ENCODE measurements around the gene CBX2. TPM values are rescaled to one million over a fixed set of nuclear protein-coding genes. Genes with fewer than 3 reads are reported as not detected.

CBX2 gene
- total and polyA plus RNA-seq, 2 experiments from 2014 or later: 0.11 to 0.13 TPM

GRCh38 chr17:79795795-79796443, 18.0 kb downstream of the CBX2 start:
- no peaks in the 10 kb centered on the region for H4K20me1 ChIP-seq (ENCODE audit: insufficient read depth)
- H3K9me3 ChIP-seq (ENCODE audit: low read depth): no peaks in the 10 kb centered on the region
- H3K4me2 ChIP-seq (ENCODE audit: unreplicated experiment): peak overlapping the region; percentile 77
- H3F3A ChIP-seq (ENCODE audit: insufficient read depth): 0 out of 2 replicates have a peak, but pooled peaks cover 4% of the 10 kb centered on the region
- no peak overlapping the region for H2AFZ ChIP-seq
- 64 to 72% methylated on average over 8 of the region's 8 CpGs for WGBS, 2 experiments (ENCODE audit: low coverage in 1 of 2, low lambda C conversion rate in 2 of 2, missing lambda C conversion rate in 2 of 2)
- H3K9ac ChIP-seq: peak overlapping the region; percentile 85
- H3K36me3 ChIP-seq (ENCODE audit: low read depth): no peaks in the 10 kb centered on the region
- peak overlapping the region; percentile 77 for H3K4me3 ChIP-seq
- peaks cover 45% of the 10 kb centered on the region for H3K27me3 ChIP-seq (replicated peaks; ENCODE audit: insufficient read depth)
- H3K79me2 ChIP-seq (ENCODE audit: insufficient read depth): peaks cover 7% of the 10 kb centered on the region; the same call in 1 of the 2 replicates
- H3K4me1 ChIP-seq (ENCODE audit: insufficient read depth): 0 out of 2 replicates have a peak, but pooled peaks cover 6% of the 10 kb centered on the region
- H3K9me2 ChIP-seq (ENCODE audit: insufficient read depth): no peaks in the 10 kb centered on the region
- no peak overlapping the region for H3K27ac ChIP-seq
- DNase-seq: no peak
- in situ Hi-C loops (cut with MboI): no loop called here
- no peak for TF ChIP-seq EZH2 (IDR thresholded peaks at IDR 0.05; ENCODE audit: insufficient read depth, poor library complexity, severe bottlenecking)

DNA sequence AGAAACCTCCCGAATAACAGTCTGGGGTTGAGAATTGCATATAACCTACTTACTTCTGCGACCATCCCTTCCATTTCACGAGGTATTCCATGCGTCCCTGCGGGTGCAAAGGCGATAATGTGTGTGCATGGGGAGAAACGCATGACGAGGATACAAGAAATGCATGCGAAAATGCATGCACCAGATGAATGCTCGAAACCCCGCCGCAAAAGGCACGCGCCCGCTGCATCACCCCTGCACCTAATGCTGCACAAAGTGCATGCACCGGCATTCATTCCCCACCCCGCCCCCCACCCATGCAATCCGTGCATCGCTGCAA, 18.5 kb downstream of the CBX2 start:
- TF ChIP-seq EZH2 (IDR thresholded peaks at IDR 0.05; ENCODE audit: insufficient read depth, poor library complexity, severe bottlenecking): no peak
- TF ChIP-seq EZH2phosphoT487 (IDR thresholded peaks at IDR 0.05; ENCODE audit: insufficient read depth, low read depth): no peak
- H2AFZ ChIP-seq: peak overlapping the region; percentile 62
- 0 out of 2 replicates have a peak, but pooled peaks cover 6% of the 10 kb centered on the region for H3K4me1 ChIP-seq (ENCODE audit: insufficient read depth)
- H3K9me2 ChIP-seq (ENCODE audit: insufficient read depth): no peaks in the 10 kb centered on the region
- peak overlapping the region; percentile 77 for H3K4me2 ChIP-seq (ENCODE audit: unreplicated experiment)
- no peaks in the 10 kb centered on the region for H3K36me3 ChIP-seq (ENCODE audit: low read depth)
- H3K79me2 ChIP-seq (ENCODE audit: insufficient read depth): peaks cover 7% of the 10 kb centered on the region; the same call in 1 of the 2 replicates
- H3K9me3 ChIP-seq (ENCODE audit: low read depth): no peaks in the 10 kb centered on the region
- H4K20me1 ChIP-seq (ENCODE audit: insufficient read depth): no peaks in the 10 kb centered on the region
- peak overlapping the region; percentile 85 for H3K9ac ChIP-seq
- in situ Hi-C loops (cut with MboI): no loop called here
- peak overlapping the region; percentile 77 for H3K4me3 ChIP-seq
- H3K27me3 ChIP-seq (replicated peaks; ENCODE audit: insufficient read depth): peaks cover 45% of the 10 kb centered on the region
- H3F3A ChIP-seq (ENCODE audit: insufficient read depth): 0 out of 2 replicates have a peak, but pooled peaks cover 4% of the 10 kb centered on the region
- DNase-seq: no peak
- WGBS, 2 experiments (ENCODE audit: low coverage in 1 of 2, low lambda C conversion rate in 2 of 2, missing lambda C conversion rate in 2 of 2): 1 to 2% methylated on average over 17 to 19 of the region's 19 CpGs
- no peak overlapping the region for H3K27ac ChIP-seq

DNA sequence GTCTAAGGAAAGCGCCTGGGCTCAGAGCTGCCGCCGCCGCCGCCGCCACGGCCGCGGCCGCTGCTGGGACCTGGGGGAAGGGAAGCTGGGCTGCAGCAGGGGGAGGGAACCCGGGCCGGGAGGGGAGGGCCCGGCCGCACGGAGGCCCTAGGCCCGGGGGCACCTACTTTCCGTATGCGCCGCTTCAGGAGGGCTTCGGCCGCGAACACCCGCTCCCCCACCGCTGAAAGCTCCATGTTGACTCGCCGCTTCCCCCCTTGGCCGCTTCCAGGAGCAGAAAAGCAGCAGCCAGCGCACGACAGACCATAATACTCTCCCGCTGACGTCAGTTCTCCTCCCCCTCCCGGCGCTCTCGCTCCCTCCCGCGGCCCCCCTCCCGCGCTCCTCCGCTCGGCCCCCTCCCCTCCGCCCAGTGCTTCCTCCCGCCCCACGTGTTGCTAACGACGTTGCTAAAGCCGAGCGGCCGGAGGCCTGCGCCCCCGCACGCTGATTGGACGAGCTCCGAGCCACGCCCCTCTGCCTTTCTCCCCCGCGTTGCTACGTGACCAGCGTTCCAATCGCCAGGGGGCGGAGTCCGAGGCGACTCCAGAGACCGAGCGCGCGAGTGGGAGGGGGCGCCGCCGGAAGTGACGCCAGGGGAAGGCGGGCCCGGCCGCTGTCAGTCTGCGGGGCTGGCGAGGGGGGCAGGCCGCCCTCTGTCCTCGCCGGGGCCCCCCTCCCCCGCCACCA, 19.0 kb downstream of the CBX2 start, which contains the start of gene CBX8:
Gene CBX8 (minus strand): TSS at position 315 of the 729 bp plus-strand sequence. CDS start 79 bp downstream, at position 236.
- WGBS, 2 experiments (ENCODE audit: low coverage in 1 of 2, low lambda C conversion rate in 2 of 2, missing lambda C conversion rate in 2 of 2): 2 to 9% methylated on average over 6 to 74 of the region's 79 CpGs

DNA sequence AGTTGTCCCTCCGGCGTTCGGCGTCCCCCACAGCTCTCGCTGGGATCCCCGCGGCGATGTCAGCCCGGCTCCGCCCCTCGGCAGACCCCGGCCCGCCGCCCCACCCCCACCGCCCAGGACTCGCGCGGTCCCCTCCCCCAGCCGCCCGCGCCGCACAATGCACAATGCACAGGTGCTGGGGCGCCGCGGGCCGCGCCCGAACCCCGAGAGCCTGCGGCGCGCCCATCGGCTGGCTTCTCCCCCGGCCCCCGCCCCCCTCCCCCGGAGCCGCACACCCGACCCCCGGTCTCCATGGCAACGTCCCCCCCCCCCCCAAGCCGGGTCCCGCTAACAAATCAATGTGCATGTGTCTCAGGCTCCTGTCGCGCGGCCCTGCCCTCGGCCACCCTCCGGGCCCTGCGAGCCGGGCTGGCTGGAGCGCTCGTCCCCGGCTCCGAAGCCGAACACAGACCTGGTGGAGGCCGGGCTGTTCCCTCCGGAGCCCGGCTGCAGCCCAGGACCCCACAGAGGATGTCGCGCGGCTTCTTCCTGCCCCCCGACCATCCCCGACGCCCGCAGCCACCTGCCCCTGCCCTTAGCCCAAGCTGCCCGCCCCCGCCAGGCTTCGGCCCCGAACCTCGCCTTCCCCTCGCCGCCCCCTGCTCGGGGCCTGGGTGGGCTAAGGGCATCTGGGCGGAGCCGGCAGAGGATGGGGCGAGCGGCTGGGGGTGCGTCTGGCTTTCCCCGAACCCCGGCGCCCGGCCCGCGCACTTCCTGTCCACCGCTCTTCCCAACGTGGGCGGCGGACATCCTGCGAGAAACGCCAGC, 19.7 kb downstream of the CBX2 start:
- WGBS, 2 experiments (ENCODE audit: low coverage in 1 of 2, low lambda C conversion rate in 2 of 2, missing lambda C conversion rate in 2 of 2): 2 to 7% methylated on average over 14 to 46 of the region's 89 CpGs
- Histone ChIP-seq H3K9me3 (ENCODE audit: low read depth) (no peaks in the 10 kb centered on the region), H3K9me2 (ENCODE audit: insufficient read depth) (no peaks in the 10 kb centered on the region), H3K79me2 (ENCODE audit: insufficient read depth) (peaks cover 7% of the 10 kb centered on the region; the same call in 1 of the 2 replicates), H3K27me3 (replicated peaks; ENCODE audit: insufficient read depth) (peaks cover 49% of the 10 kb centered on the region), H3K4me1 (ENCODE audit: insufficient read depth) (0 out of 2 replicates have a peak, but pooled peaks cover 6% of the 10 kb centered on the region), H3K4me3 (peak overlapping the region; percentile 77), H3K27ac (no peak overlapping the region), H3F3A (ENCODE audit: insufficient read depth) (0 out of 2 replicates have a peak, but pooled peaks cover 4% of the 10 kb centered on the region), H3K4me2 (ENCODE audit: unreplicated experiment) (peak overlapping the region; percentile 41), H2AFZ (peak overlapping the region; percentile 26; the same call in 1 of the 2 replicates), H3K9ac (peak overlapping the region; percentile 85; the same call in 1 of the 2 replicates), H3K36me3 (ENCODE audit: low read depth) (no peaks in the 10 kb centered on the region), H4K20me1 (ENCODE audit: insufficient read depth) (no peaks in the 10 kb centered on the region)
- in situ Hi-C loops (cut with MboI): no loop called here
- TF ChIP-seq EZH2phosphoT487 (IDR thresholded peaks at IDR 0.05; ENCODE audit: insufficient read depth, low read depth) (no peak), EZH2 (IDR thresholded peaks at IDR 0.05; ENCODE audit: insufficient read depth, poor library complexity, severe bottlenecking) (no peak)
- peak; percentile 40 for DNase-seq

More for the DNA sequence above, 19.0 kb downstream of the CBX2 start, which contains the start of gene CBX8:
- H4K20me1 ChIP-seq (ENCODE audit: insufficient read depth): no peaks in the 10 kb centered on the region
- H3F3A ChIP-seq (ENCODE audit: insufficient read depth): 0 out of 2 replicates have a peak, but pooled peaks cover 4% of the 10 kb centered on the region
- in situ Hi-C loops (cut with MboI): no loop called here
- H2AFZ ChIP-seq: peak within 1 kb of the TSS; percentile 62
- H3K27ac ChIP-seq: peak within 1 kb of the TSS; percentile 58
- peak within 1 kb of the TSS; percentile 77 for H3K4me2 ChIP-seq (ENCODE audit: unreplicated experiment)
- H3K4me1 ChIP-seq (ENCODE audit: insufficient read depth): 0 out of 2 replicates have a peak, but pooled peaks cover 6% of the 10 kb centered on the region
- H3K9ac ChIP-seq: peak within 1 kb of the TSS; percentile 85
- H3K9me3 ChIP-seq (ENCODE audit: low read depth): no peaks in the 10 kb centered on the region
- no peaks in the 10 kb centered on the region for H3K36me3 ChIP-seq (ENCODE audit: low read depth)
- no peaks in the 10 kb centered on the region for H3K9me2 ChIP-seq (ENCODE audit: insufficient read depth)
- H3K79me2 ChIP-seq (ENCODE audit: insufficient read depth): peaks cover 7% of the 10 kb centered on the region; the same call in 1 of the 2 replicates
- no peak for TF ChIP-seq EZH2phosphoT487 (IDR thresholded peaks at IDR 0.05; ENCODE audit: insufficient read depth, low read depth)
- TF ChIP-seq EZH2 (IDR thresholded peaks at IDR 0.05; ENCODE audit: insufficient read depth, poor library complexity, severe bottlenecking): no peak
- H3K4me3 ChIP-seq: peak within 1 kb of the TSS; percentile 77
- peak; percentile 100 for DNase-seq
- peaks cover 45% of the 10 kb centered on the region for H3K27me3 ChIP-seq (replicated peaks; ENCODE audit: insufficient read depth)

All from GM23248 (cell line).